GM12875 (cell line): ENCODE data around the gene SDK1.

ENCODE experiments used
- H3K4me3 ChIP-seq: one replicate; pipeline ENCODE4 v1.5.1; 2011; ENCODE audit warnings: low read depth, low read length, control low read depth
- TF ChIP-seq, protein P1 (sequence below): IDR thresholded peaks from 2 replicates; pipeline ENCODE4 v1.5.1; 2011; ENCODE audit warnings: low read depth, mild to moderate bottlenecking, control low read depth, inconsistent platforms, low read length, moderate library complexity, borderline replicate concordance; ENCODE audit not compliant: insufficient read depth

SDK1 gene

DNA sequence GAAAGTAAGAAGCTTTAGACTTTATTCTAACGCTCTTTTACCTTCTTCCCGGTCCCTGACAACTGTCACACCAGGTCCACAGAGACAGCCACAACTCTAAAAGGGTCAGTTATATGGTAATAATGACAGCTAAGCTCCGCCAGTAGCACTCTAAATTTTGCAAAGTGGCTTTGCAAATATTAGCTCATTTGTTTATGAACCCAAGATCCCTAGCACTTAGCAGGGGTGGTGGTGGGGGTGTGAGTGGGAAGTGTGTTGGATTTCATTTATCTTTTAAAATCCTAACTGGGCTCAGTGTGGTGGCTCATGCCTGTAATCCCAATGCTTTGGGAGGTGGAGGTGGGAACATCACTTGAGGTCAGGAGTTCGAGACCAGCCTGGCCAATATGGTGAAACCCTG lies 34.8 kb upstream of the SDK1 start:
- TF ChIP-seq, protein P1, sequence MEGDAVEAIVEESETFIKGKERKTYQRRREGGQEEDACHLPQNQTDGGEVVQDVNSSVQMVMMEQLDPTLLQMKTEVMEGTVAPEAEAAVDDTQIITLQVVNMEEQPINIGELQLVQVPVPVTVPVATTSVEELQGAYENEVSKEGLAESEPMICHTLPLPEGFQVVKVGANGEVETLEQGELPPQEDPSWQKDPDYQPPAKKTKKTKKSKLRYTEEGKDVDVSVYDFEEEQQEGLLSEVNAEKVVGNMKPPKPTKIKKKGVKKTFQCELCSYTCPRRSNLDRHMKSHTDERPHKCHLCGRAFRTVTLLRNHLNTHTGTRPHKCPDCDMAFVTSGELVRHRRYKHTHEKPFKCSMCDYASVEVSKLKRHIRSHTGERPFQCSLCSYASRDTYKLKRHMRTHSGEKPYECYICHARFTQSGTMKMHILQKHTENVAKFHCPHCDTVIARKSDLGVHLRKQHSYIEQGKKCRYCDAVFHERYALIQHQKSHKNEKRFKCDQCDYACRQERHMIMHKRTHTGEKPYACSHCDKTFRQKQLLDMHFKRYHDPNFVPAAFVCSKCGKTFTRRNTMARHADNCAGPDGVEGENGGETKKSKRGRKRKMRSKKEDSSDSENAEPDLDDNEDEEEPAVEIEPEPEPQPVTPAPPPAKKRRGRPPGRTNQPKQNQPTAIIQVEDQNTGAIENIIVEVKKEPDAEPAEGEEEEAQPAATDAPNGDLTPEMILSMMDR, result no peak
- H3K4me3 ChIP-seq, result no peak overlapping the region

- TF ChIP-seq, protein P1, result no peak
- H3K4me3 ChIP-seq, result no peak overlapping the region
Observed at GRCh38 chr7:3267966-3268690, 32.9 kb upstream of the SDK1 start.

DNA sequence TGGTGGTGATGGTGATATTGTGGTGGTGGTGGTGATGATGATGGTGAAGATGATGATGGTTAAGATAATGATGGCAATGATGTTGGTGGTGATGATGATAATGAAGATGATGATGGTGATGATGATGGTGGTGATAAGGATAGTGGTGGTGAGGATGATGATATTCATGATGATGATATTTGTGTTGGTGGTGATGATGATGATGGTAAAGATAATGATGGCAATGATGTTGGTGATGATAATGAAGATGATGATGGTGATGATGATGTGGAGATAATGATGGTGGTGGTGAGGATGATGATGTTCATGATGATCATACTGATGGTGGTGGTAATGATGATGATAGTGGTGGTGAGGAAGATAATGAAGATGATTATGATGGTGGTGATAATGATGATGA lies 30.7 kb upstream of the SDK1 start:
- no peak overlapping the region for H3K4me3 ChIP-seq
- TF ChIP-seq, protein P1, result no peak

GRCh38 chr7:3271298-3271697 lies 29.8 kb upstream of the SDK1 start:
- TF ChIP-seq, protein P1, result no peak
- H3K4me3 ChIP-seq, result no peak overlapping the region

DNA sequence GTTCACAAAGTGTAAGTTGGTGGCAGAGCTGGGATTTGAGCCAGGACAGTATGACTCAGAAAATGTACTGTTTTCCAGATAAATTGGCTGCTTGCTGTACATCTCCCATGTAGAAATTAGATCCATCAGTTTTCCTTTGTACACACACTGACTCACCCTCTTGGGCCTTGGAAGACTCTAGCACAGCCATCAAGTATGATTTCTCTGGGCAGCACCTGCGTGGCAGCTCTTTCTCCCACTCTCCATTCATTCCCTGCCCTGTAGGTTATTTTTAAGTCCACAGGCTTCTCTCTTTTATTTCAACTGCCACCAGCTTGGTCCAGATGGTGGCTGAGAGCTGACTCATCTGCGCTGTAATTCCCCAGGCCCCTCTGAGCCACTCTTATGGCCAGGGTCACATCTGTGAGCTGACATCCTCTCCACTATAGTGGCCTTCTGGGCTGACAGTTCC lies 28.3 kb upstream of the SDK1 start:
- H3K4me3 ChIP-seq, result no peak overlapping the region
- TF ChIP-seq, protein P1, result no peak

GRCh38 chr7:3274131-3274530 lies 26.9 kb upstream of the SDK1 start:
- TF ChIP-seq, protein P1, result no peak
- H3K4me3 ChIP-seq, result no peak overlapping the region
